Hepatocyte (in vitro differentiated cells): Measurements from ENCODE around the gene BRCA2. TPM values are rescaled to one million over a fixed set of nuclear protein-coding genes. Genes with fewer than 3 reads are reported as not detected.

Source experiments
- DNase-seq: peaks from one replicate; pipeline ENCODE4 v3.0.0-alpha.2; 2016; ENCODE audit warnings: low spot score
- H2AFZ ChIP-seq: fragments of 200-600 bp; sonication (generic); 2 replicates; pipeline ENCODE4 v1.6.0; 2016; ENCODE audit warnings: antibody characterized with exemption, mild to moderate bottlenecking
- H3K27ac ChIP-seq: fragments of 200-600 bp; sonication (generic); 2 replicates; pipeline ENCODE4 v1.5.1; 2016; ENCODE audit warnings: mild to moderate bottlenecking
- H3K27me3 ChIP-seq: fragments of 200-600 bp; sonication (generic); 2 replicates; pipeline ENCODE4 v1.6.1; 2016
- H3K36me3 ChIP-seq: fragments of 200-600 bp; sonication (generic); replicated peaks from 2 replicates; pipeline ENCODE4 v1.5.1; 2016; ENCODE audit warnings: low read depth; ENCODE audit not compliant: insufficient read depth
- H3K4me1 ChIP-seq: fragments of 200-600 bp; sonication (generic); 2 replicates; pipeline ENCODE4 v1.5.1; 2016; ENCODE audit warnings: mild to moderate bottlenecking, moderate library complexity; ENCODE audit not compliant: insufficient read depth
- H3K4me2 ChIP-seq: fragments of 200-600 bp; sonication (generic); 2 replicates; pipeline ENCODE4 v1.6.0; 2016
- H3K4me3 ChIP-seq: fragments of 200-600 bp; sonication (generic); 2 replicates; pipeline ENCODE4 v1.5.1; 2016; ENCODE audit warnings: mild to moderate bottlenecking
- H3K79me2 ChIP-seq: fragments of 200-600 bp; sonication (generic); 2 replicates; pipeline ENCODE4 v1.6.0; 2017; ENCODE audit warnings: mild to moderate bottlenecking
- H3K9me2 ChIP-seq: fragments of 200-600 bp; sonication (generic); replicated peaks from 2 replicates; pipeline ENCODE4 v1.6.0; 2017; ENCODE audit warnings: mild to moderate bottlenecking; ENCODE audit not compliant: insufficient read depth
- H3K9me3 ChIP-seq: fragments of 200-600 bp; sonication (generic); 2 replicates; pipeline ENCODE4 v1.5.1; 2016; ENCODE audit warnings: low read depth, mild to moderate bottlenecking
- H4K20me1 ChIP-seq: fragments of 200-600 bp; sonication (generic); 2 replicates; pipeline ENCODE4 v1.6.0; 2016; ENCODE audit warnings: mild to moderate bottlenecking; ENCODE audit not compliant: insufficient read depth, poor library complexity, severe bottlenecking
- CTCF ChIP-seq: fragments of 200-600 bp; sonication (generic); IDR thresholded peaks from 2 replicates; pipeline ENCODE4 v1.5.1; 2016; ENCODE audit warnings: antibody characterized with exemption, mild to moderate bottlenecking; ENCODE audit not compliant: poor library complexity
- EZH2 ChIP-seq: fragments of 200-600 bp; sonication (generic); IDR thresholded peaks from 2 replicates; pipeline ENCODE4 v1.6.1; 2016; ENCODE audit warnings: antibody characterized with exemption, mild to moderate bottlenecking, borderline replicate concordance
- EZH2phosphoT487 ChIP-seq: fragments of 200-600 bp; sonication (generic); IDR thresholded peaks from one replicate; pipeline ENCODE4 v1.6.1; 2018; ENCODE audit warnings: antibody characterized with exemption, mild to moderate bottlenecking, low read depth, moderate library complexity; ENCODE audit not compliant: unreplicated experiment, severe bottlenecking
- whole genome bisulfite sequencing: methylation state at CpG from one replicate; pipeline ENCODE4 v1.1.6; 2016; ENCODE audit warnings: low lambda C conversion rate; ENCODE audit errors: missing lambda C conversion rate; 5-methylcytosine and 5-hydroxymethylcytosine counted together
- polyA plus RNA-seq: library from polyadenylated mRNA; unstranded; fragments of >200 nt; fragmentation: Nextera tagmentation; extraction: Ambion mirVana; gene quantifications from 2 replicates; pipeline ENCODE4 v1.2.1, GENCODE V29; 2016
- small RNA-seq: library from RNA; depleted of rRNA; stranded (forward); fragments of <200 nt; gene quantifications from one replicate; pipeline ENCODE3, GENCODE V24; 2014
- total RNA-seq: library from RNA; depleted of rRNA; stranded (reverse); fragments of >200 nt; gene quantifications from 2 replicates; pipeline ENCODE4 v1.2.3, GENCODE V29; 2014

Gene BRCA2
- total and polyA plus RNA-seq, 2 experiments from 2014 or later, result 1.4 to 2.8 TPM

GRCh38 chr13:32446773-32447465, 131.6 kb downstream of the BRCA2 start:
- Histone ChIP-seq H3K9me3 (no peaks in the 10 kb centered on the region), H2AFZ (no peak overlapping the region), H3K4me1 (no peaks in the 10 kb centered on the region), H3K27ac (peak overlapping the region; percentile 28), H3K9me2 (no peaks in the 10 kb centered on the region), H3K4me3 (no peak overlapping the region), H3K27me3 (no peaks in the 10 kb centered on the region), H3K36me3 (no peaks in the 10 kb centered on the region), H3K4me2 (no peak overlapping the region), H3K79me2 (no peaks in the 10 kb centered on the region), H4K20me1 (no peaks in the 10 kb centered on the region)
- TF ChIP-seq EZH2phosphoT487 (no peak), CTCF (no peak), EZH2 (no peak)
- DNase-seq, result no peak
- 90% methylated on average over 2 of the region's 2 CpGs for WGBS

- Histone ChIP-seq H2AFZ (no peak overlapping the region), H3K36me3 (no peaks in the 10 kb centered on the region), H3K4me2 (no peak overlapping the region), H4K20me1 (no peaks in the 10 kb centered on the region), H3K27me3 (no peaks in the 10 kb centered on the region), H3K9me3 (no peaks in the 10 kb centered on the region), H3K27ac (no peak overlapping the region), H3K4me1 (no peaks in the 10 kb centered on the region), H3K9me2 (no peaks in the 10 kb centered on the region), H3K79me2 (no peaks in the 10 kb centered on the region), H3K4me3 (no peak overlapping the region)
- TF ChIP-seq EZH2phosphoT487, result no peak
- no peak for TF ChIP-seq EZH2
- TF ChIP-seq CTCF, result no peak
- no peak for DNase-seq
Measured at GRCh38 chr13:32447894-32448623, 132.8 kb downstream of the BRCA2 start.

GRCh38 chr13:32448972-32449371, 133.7 kb downstream of the BRCA2 start:
- DNase-seq, result no peak
- Histone ChIP-seq H3K9me3 (no peaks in the 10 kb centered on the region), H3K4me1 (no peaks in the 10 kb centered on the region)

More at GRCh38 chr13:32448972-32449371, 133.7 kb downstream of the BRCA2 start:
- no peaks in the 10 kb centered on the region for H4K20me1 ChIP-seq
- 91% methylated on average over 1 of the region's 1 CpG for WGBS
- H3K79me2 ChIP-seq, result no peaks in the 10 kb centered on the region
- no peak overlapping the region for H2AFZ ChIP-seq
- H3K36me3 ChIP-seq, result no peaks in the 10 kb centered on the region
- H3K27ac ChIP-seq, result no peak overlapping the region
- no peak overlapping the region for H3K4me3 ChIP-seq
- no peak overlapping the region for H3K4me2 ChIP-seq
- H3K27me3 ChIP-seq, result no peaks in the 10 kb centered on the region
- no peaks in the 10 kb centered on the region for H3K9me2 ChIP-seq
- no peak for TF ChIP-seq EZH2phosphoT487
- no peak for TF ChIP-seq CTCF
- TF ChIP-seq EZH2, result no peak

Small RNA genes within 50 kb of the gene (small RNA-seq; reads per million reads assigned to genes)
- gene RF00190, result not detected

Other genes starting within 250 kb of the BRCA2 start
- gene ZAR1L, start 145 bp upstream of the BRCA2 start, total RNA-seq, result not detected in 2 replicates
- gene ZAR1L, start 145 bp upstream of the BRCA2 start, polyA plus RNA-seq, result not detected in 2 replicates
- 5.2 and 7.1 TPM in 2 replicates for gene N4BP2L1, start 112.6 kb downstream of the BRCA2 start, total RNA-seq
- gene N4BP2L1, start 112.6 kb downstream of the BRCA2 start, polyA plus RNA-seq, result 4.8 TPM in 2 replicates
- gene N4BP2L2, start 223.3 kb downstream of the BRCA2 start, total RNA-seq, result 106 and 138 TPM in 2 replicates
- 102 and 131 TPM in 2 replicates for gene N4BP2L2, start 223.3 kb downstream of the BRCA2 start, polyA plus RNA-seq